ENCODE measurements around the gene ARMS2. TPM values are rescaled to one million over a fixed set of nuclear protein-coding genes. Genes with fewer than 3 reads are reported as not detected.

ARMS2 gene
- total and polyA plus RNA-seq, 12 donors = 0.33 to 1.3 (median 0.94) TPM; not detected in 8

DNA sequence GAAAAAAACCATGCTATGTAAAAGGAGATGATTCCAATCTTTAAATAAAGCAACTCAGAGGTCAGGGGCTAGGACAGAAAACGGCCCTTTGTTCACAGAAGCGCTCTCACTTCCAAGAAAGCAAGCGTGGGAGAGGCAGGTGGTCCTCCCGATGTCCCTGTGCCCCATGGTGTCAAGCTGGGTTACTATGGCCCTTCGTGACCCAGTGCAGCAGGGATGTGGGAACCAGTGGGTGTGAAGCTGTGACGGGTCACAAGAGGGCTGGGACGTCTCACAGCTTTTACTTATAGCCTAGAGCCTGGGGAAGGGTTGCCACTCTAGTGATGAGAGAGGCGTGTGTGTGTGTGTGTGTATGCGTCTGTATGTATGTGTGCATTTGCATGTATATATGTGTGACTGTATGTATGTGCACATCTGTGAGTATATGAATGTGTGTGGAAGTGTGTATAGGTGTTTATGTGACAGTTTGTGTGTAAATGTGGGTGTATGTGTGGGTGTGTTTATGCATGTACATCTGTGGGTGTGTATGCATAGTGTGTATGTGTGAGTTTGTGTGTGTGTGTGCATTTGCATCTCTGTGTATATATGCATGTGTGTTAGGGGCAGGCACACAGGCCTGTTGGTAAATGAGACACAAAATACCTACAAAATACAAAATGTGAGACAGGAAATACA, 32.1 kb downstream of the ARMS2 start:
- Histone ChIP-seq H3K4me3 (no peak overlapping the region), H3K36me3 (peaks cover 0 to 26% (median 0%) of the 10 kb centered on the region in 9 donors), H3K9me3 (no peaks in the 10 kb centered on the region), H3K27ac (peak overlapping the region in 1 of 10 donors; percentile 46), H3K27me3 (no peaks in the 10 kb centered on the region), H3K4me1 (peaks cover 3 to 55% (median 44%) of the 10 kb centered on the region in 9 donors)
- intact Hi-C loops (cut with DNase I) = no loop called here
- DNase-seq = no peak
- WGBS, 2 donors = 60 to 64% methylated on average over 9 of the region's 9 CpGs
- TF ChIP-seq, protein P1, sequence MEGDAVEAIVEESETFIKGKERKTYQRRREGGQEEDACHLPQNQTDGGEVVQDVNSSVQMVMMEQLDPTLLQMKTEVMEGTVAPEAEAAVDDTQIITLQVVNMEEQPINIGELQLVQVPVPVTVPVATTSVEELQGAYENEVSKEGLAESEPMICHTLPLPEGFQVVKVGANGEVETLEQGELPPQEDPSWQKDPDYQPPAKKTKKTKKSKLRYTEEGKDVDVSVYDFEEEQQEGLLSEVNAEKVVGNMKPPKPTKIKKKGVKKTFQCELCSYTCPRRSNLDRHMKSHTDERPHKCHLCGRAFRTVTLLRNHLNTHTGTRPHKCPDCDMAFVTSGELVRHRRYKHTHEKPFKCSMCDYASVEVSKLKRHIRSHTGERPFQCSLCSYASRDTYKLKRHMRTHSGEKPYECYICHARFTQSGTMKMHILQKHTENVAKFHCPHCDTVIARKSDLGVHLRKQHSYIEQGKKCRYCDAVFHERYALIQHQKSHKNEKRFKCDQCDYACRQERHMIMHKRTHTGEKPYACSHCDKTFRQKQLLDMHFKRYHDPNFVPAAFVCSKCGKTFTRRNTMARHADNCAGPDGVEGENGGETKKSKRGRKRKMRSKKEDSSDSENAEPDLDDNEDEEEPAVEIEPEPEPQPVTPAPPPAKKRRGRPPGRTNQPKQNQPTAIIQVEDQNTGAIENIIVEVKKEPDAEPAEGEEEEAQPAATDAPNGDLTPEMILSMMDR (IDR thresholded peaks at IDR 0.05) = no peak
- peak in 1 of 8 donors; percentile 26 for ATAC-seq

DNA sequence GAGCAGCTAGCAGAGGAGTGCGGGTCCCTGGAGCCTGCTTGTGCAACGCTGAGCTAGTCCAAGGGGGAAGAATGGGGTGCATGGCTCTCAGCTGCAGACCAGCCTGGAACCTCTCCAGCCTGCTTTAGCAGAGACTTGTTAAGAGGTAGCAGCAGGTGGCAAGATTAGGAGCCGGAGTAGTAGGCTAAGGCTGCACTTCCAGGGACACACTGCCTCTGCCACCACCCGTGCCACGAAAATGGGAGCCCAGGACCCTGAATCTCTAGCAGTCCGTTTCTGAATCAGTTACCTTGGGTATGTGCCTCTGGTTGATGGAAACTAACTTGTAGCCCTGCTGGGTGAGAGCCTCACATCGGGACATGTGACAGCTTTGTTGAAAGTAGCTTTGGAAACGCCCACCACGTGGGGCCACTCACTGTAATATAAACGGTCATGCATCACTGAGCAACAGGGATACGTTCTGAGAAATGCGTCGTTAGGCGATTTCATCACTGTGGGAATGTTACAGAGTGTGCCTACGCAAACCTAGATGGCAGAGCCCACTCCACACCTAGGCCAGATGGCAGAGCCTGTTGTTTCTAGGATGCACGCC, 32.8 kb downstream of the ARMS2 start:
- Histone ChIP-seq H3K27ac (no peak overlapping the region), H3K36me3 (peaks cover 0 to 33% (median 0%) of the 10 kb centered on the region in 9 donors), H3K4me1 (peaks cover 3 to 57% (median 44%) of the 10 kb centered on the region in 9 donors), H3K4me3 (no peak overlapping the region), H3K9me3 (no peaks in the 10 kb centered on the region), H3K27me3 (no peaks in the 10 kb centered on the region)
- ATAC-seq (peak in 7 of 8 donors; percentile 19 to 95 (median 68)), DNase-seq (no peak)
- intact Hi-C loops (cut with DNase I) = no loop called here
- 40 to 59% methylated on average over 16 of the region's 16 CpGs for WGBS, 2 donors
- TF ChIP-seq, protein P1 (IDR thresholded peaks at IDR 0.05) = no peak

DNA sequence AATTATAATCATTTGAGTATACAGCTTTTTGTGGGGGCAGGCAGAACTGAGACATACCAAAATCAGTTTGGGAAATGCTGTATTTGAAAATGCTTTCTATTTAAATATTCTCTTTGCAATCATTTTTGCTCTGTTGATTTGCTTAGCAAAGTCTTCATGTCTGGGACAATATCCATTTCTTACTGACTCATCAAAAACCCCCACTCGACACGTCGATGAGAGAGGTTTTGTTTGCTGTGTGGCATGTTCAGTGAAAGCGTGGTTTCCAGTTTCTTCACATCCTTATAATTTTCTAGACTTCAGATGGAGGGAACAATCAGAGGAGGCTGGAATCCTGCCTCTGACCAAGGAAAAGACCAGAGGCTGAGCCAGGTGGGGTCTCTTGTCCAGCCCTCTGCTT, 35.8 kb downstream of the ARMS2 start:
- intact Hi-C loops (cut with DNase I) = no loop called here
- no peaks in the 10 kb centered on the region for H3K27me3 ChIP-seq
- whole genome bisulfite sequencing, 2 donors = 86 to 93% methylated on average over 4 of the region's 4 CpGs
- H3K4me3 ChIP-seq = no peak overlapping the region
- peaks cover 0 to 53% (median 0%) of the 10 kb centered on the region in 9 donors for H3K36me3 ChIP-seq
- no peaks in the 10 kb centered on the region for H3K9me3 ChIP-seq
- peak overlapping the region in 1 of 10 donors; percentile 26 for H3K27ac ChIP-seq
- DNase-seq (no peak), ATAC-seq (no peak)
- TF ChIP-seq, protein P1 (IDR thresholded peaks at IDR 0.05) = no peak
- peaks cover 3 to 77% (median 46%) of the 10 kb centered on the region in 9 donors for H3K4me1 ChIP-seq

DNA sequence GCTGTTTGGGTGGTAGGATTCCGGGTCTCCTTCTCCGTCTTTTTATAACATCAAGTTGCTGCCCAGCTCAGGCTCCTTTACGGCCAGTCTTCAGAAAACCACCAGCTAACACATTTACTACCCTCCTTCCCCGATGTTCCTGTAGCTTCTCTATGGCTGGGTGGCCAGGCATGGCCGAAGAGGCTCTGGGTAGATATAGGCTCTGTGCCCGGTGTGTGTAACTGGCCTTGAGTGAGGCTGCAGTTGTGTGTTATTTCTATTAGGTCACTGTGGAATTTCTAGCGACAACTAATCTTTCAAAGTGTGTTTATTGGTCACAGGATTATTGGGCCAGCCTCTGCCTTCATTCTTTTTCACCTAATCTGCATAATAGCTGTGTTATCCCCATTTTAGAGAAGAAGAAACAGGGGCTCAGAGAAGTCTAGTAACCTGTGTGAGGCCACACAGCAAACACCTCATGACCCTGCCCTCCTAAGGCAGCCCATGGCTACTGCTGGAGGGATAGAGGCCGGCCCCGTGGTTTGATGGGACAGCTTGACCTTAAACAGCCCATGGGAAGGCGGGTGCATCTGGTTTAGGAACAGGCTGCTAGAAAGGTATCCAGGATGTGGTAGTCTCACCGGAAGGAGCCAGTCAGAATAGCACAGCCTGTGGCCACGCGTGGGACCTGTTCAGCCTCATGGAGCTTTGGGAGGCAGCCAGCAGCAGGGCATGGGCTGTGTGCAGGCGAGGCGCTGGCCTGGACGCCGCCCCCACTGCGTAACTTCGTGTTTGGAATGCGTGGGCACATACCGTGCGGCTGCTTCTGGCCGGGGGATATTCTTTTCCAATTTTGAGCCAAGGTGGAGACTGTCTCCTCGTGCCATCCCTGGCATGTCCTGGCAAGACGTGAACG, 36.6 kb downstream of the ARMS2 start:
- WGBS, 2 donors = 90% methylated on average over 26 of the region's 26 CpGs
- peak overlapping the region in 1 of 10 donors; percentile 26 for H3K27ac ChIP-seq

More for the DNA sequence above, 36.6 kb downstream of the ARMS2 start:
- Histone ChIP-seq H3K4me1 (peaks cover 1 to 77% (median 44%) of the 10 kb centered on the region in 9 donors), H3K4me3 (no peak overlapping the region), H3K27me3 (no peaks in the 10 kb centered on the region), H3K9me3 (no peaks in the 10 kb centered on the region), H3K36me3 (peaks cover 0 to 53% (median 0%) of the 10 kb centered on the region in 9 donors)
- DNase-seq (no peak), ATAC-seq (no peak)
- TF ChIP-seq, protein P1 (IDR thresholded peaks at IDR 0.05) = no peak
- intact Hi-C loops (cut with DNase I) = no loop called here
